Hepatocyte (in vitro differentiated cells): ENCODE measurements around the gene CPB2.

Experiments used
- EZH2 ChIP-seq: fragments of 200-600 bp; sonication (generic); IDR thresholded peaks from 2 replicates; pipeline ENCODE4 v1.6.1; 2016; ENCODE audit warnings: antibody characterized with exemption, mild to moderate bottlenecking, borderline replicate concordance
- EZH2phosphoT487 ChIP-seq: fragments of 200-600 bp; sonication (generic); IDR thresholded peaks from one replicate; pipeline ENCODE4 v1.6.1; 2018; ENCODE audit warnings: antibody characterized with exemption, mild to moderate bottlenecking, low read depth, moderate library complexity; ENCODE audit not compliant: unreplicated experiment, severe bottlenecking
- TF ChIP-seq, protein P1 (sequence below): fragments of 200-600 bp; sonication (generic); IDR thresholded peaks from 2 replicates; pipeline ENCODE4 v1.5.1; 2016; ENCODE audit warnings: antibody characterized with exemption, mild to moderate bottlenecking; ENCODE audit not compliant: poor library complexity

DNA sequence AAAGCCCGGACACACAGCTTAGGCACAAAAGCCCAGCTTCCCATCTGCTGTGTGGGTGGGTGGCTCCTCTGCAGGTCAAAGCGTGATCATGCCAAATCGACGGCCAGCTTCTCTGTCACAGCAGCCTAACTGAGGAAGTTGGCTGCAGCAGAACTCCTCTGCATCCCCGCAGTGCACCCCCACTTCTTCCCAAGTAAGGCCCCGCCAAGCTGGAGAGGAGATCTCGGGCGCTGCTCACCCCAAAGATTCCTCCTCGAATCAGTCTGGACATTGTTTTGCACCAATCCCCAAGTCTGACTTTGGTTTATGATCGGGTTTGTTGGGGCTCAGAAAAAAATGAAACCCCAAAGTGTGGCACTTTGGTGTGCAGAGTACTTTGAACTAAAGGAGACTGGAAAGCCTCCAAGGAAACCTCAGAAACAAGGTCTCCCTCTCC lies 19.7 kb upstream of the CPB2 start:
- TF ChIP-seq, protein P1, sequence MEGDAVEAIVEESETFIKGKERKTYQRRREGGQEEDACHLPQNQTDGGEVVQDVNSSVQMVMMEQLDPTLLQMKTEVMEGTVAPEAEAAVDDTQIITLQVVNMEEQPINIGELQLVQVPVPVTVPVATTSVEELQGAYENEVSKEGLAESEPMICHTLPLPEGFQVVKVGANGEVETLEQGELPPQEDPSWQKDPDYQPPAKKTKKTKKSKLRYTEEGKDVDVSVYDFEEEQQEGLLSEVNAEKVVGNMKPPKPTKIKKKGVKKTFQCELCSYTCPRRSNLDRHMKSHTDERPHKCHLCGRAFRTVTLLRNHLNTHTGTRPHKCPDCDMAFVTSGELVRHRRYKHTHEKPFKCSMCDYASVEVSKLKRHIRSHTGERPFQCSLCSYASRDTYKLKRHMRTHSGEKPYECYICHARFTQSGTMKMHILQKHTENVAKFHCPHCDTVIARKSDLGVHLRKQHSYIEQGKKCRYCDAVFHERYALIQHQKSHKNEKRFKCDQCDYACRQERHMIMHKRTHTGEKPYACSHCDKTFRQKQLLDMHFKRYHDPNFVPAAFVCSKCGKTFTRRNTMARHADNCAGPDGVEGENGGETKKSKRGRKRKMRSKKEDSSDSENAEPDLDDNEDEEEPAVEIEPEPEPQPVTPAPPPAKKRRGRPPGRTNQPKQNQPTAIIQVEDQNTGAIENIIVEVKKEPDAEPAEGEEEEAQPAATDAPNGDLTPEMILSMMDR: no peak
- no peak for TF ChIP-seq EZH2
- no peak for TF ChIP-seq EZH2phosphoT487
